HG02623 (cell line): ENCODE data around the gene TMEM30B.

ENCODE experiments used
- ATAC-seq: cut with Tn5 transposase; IDR thresholded peaks from one replicate; pipeline ENCODE4 v1.9.1; 2021; ENCODE audit warnings: moderate library complexity; ENCODE audit not compliant: unreplicated experiment

TMEM30B gene

DNA sequence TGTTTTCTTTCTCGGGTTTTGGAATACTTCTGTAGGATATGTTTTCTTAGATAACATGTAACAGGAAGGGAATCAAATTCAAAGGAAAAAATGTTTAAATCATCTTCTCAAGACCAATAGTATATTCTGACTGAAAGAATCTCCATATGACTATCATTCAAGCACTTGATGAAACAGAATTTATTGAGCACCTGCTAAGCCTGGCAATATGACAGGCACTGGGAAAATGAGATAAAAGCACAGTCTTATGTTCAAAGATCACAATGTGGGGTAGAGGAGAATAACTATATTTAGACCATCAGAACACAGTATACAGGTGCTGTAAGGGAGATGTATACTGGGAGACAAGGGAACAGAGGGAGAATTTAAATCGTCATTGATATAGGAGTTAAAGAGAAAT, 19.1 kb upstream of the TMEM30B start:
- no peak for ATAC-seq

DNA sequence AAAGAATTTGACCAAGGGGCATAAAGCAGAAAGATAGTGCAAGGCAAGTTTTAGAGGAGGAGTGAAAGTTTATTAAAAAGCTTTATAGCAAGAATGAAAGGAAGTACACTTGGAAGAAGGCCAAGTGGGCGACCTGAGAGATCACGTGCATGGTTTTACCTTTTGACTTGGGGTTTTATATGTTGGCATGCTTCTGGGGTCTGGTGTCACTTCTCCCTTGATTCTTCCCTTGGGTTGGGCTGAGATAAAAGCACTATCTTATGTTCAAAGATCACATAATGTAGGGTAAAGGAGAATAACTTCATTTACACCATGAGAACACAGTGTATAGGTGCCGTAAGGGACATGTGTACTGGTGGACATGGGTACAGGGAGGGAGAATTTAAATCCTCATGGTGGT, 17.7 kb upstream of the TMEM30B start:
- no peak for ATAC-seq

GRCh38 chr14:61297581-61297980, 16.4 kb upstream of the TMEM30B start:
- ATAC-seq, result no peak

DNA sequence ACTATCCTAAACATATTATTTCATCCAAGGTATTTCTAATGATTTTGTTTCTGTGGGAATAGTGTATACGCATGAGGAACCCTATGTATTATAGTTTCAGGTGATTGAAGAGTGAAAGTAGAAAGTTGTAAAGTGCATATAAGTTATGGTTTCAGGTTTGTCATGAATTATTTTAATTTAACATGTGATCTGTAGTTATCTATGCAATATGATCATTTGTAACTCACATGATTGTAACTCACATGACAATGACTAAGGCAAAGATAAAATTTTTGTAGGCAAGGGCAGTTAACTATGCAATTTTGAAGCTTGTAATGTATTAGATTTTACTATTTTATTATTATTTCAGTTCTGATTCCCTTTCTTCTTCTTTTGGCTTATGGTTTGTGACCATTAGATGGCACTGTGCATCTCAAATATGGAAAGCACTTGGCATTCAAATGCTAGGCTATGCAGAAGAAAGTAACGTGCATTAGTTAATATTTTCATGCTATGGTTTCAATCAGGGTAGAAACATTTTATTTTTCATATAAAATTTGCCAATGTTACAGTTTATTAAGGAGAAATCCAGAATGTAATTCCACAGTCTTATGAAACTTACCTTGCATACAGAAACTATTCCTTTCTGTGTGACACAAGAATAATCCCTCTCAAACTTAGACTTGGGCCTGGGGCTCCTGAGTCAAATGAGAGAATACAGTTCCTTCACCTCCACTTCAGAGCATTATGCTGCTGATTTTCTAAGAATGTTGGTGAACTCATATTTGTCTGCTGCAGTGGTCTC, 15.8 kb upstream of the TMEM30B start:
- ATAC-seq, result no peak

GRCh38 chr14:61296151-61296550, 15.0 kb upstream of the TMEM30B start:
- ATAC-seq, result no peak

GRCh38 chr14:61290701-61291100, 9.6 kb upstream of the TMEM30B start:
- ATAC-seq, result no peak

DNA sequence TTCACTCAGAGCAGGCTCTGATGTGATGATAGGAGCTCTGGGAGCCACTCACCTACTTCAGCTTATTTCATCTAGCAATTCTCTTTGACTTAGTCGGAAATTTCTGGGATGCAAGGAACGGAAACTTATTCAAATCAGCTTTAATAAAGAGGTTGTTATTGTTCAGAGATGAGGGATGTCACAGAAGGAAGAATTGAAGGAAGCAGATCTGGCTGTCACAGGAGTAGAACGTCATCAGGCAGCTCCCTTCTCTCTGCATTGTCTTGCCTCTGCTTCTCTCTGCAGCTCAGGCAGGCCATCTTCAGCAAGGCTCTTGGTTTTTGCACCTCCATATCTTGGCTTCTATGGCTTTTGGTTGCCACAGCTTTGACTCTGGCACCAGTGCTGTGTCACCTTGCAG, 7.6 kb upstream of the TMEM30B start:
- no peak for ATAC-seq

DNA sequence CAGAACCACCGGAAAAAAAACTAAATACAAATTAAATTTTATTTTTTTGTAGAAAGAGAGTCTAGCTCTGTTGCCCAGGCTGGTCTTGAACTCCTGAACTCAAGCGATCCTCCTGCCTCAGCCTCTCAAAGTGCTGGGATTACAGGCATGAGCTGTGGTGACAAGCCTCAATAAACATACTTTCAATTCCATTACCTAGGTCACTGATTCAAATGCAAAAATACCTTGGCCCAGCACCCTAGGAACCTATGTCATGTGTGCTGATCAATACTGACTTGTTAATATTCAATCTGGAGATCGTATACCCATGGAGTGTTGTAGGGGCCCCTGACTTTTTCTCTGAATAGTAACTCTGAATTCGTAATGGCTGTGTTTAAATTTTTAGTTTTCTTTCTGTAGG, 7.1 kb upstream of the TMEM30B start:
- no peak for ATAC-seq

DNA sequence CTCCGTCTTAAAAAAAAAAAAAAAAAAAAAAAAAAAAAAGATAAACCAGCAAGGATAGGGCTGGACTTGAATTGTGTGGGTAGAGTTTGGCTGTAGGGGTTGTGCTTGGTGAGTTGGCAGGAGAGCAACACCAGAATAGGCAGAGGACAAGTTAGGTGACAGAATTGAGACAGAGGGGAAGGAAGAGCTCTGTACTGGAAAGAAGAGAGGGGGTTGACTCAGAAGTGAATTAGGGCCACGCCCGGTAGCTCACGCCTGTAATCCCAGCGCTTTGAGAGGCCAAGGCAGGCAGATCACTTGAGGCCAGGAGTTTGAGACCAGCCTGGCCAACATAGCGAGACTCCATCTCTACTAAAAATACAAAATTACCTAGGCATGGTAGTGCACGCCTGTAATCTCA, 6.1 kb upstream of the TMEM30B start:
- ATAC-seq, result no peak

DNA sequence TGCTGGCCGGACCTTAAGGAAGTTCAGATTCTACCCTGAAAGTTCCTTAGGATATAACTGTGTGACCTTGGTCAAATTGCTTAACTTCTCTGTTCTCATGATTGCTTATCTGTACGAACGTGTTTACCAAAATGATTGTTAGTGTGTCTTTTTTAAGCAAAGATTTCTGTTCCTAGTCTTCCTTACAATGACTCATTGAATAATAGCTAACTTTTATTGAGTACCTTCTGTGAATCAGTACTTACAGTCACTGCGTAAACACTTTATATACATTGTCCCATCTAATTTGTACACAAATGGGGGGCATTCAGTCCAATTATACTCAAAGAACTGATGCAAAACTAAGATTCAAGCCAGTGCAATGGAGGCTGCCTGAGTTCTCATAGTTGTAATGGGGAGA, 4.2 kb upstream of the TMEM30B start:
- ATAC-seq, result no peak

GRCh38 chr14:61284001-61284400, 2.9 kb upstream of the TMEM30B start:
- ATAC-seq, result no peak

DNA sequence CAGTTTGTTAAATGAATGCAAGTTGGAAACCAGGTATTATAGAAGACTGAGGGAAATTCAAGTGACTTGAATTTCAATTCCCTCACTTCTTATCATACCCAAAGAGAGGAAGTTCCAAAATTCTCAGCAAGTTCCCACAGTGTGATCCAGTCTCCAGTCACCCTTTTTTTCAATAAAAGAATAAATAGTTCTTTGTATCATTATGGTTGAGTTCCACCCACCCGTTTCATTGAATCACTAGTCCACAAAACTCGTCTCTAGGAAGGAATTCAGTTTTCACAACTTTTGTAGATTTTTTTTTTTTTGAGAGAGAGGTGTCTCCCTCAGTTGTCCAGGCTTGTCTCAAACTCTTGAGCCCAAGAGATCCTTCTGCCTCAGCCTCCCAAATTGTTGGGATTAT, 1.6 kb upstream of the TMEM30B start:
- ATAC-seq, result no peak

DNA sequence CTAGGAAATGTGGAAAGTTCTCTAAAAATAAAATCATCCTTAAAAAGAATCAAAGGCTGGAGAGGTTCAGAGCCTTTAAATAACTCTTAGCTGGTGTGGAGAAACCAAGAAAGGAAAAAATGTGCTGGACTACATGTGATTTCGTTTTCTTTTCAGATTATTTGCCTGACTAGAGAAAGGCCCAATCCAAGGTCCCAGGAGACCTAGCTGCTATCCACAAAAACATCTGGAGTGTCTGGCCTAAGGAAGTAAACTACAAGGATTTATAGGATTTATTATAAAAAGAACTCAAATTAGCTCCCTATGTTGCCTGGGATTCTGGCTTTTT, 774 bp upstream of the TMEM30B start:
- ATAC-seq, result no peak

GRCh38 chr14:61280526-61281185, 482 bp downstream of the TMEM30B start:
- no peak for ATAC-seq

- no peak for ATAC-seq
These were observed 1.0 kb downstream of the TMEM30B start for GRCh38 chr14:61280092-61280525.

- no peak for ATAC-seq
These were observed 2.1 kb downstream of the TMEM30B start for GRCh38 chr14:61279082-61279481.

GRCh38 chr14:61277784-61278183, 3.4 kb downstream of the TMEM30B start:
- no peak for ATAC-seq

DNA sequence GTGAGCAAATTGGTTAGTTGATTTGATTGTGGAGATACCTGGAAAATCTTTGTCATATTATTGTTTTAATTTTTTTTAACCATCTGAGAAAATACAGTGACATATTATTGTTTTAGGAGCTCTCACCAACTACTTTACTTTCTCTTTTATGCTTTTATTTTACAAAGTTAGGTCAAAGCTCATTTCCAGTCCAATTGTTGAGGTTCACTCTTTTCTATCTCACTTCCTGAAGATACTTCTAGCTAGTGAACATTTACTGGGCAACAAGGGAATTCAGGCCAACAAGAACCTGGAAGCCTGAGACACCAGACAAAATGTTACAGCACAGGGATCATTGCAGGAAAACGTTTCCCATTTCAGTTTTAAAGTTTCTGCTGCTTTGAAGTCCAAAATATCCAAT, 3.9 kb downstream of the TMEM30B start:
- ATAC-seq, result no peak

DNA sequence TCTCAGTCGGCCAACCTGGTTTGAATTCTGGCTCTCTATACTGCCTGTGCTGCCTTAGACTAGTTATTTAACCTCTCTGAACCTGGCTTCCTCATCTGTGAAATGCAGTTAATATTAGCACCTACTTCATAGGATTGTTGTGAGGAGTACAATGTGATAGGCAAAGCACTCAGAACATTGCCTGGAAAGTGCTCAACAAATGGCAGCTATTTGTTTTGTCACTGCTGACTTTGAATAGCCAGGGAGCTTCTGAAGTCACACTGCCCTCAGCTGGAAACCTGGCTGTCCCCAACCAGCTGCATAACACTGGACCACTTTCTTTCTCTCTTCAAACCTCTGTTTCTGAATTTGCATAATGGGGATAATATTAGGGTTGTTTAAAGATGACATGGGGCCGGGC, 9.6 kb downstream of the TMEM30B start:
- ATAC-seq, result no peak

GRCh38 chr14:61270714-61271113, 10.4 kb downstream of the TMEM30B start:
- no peak for ATAC-seq

DNA sequence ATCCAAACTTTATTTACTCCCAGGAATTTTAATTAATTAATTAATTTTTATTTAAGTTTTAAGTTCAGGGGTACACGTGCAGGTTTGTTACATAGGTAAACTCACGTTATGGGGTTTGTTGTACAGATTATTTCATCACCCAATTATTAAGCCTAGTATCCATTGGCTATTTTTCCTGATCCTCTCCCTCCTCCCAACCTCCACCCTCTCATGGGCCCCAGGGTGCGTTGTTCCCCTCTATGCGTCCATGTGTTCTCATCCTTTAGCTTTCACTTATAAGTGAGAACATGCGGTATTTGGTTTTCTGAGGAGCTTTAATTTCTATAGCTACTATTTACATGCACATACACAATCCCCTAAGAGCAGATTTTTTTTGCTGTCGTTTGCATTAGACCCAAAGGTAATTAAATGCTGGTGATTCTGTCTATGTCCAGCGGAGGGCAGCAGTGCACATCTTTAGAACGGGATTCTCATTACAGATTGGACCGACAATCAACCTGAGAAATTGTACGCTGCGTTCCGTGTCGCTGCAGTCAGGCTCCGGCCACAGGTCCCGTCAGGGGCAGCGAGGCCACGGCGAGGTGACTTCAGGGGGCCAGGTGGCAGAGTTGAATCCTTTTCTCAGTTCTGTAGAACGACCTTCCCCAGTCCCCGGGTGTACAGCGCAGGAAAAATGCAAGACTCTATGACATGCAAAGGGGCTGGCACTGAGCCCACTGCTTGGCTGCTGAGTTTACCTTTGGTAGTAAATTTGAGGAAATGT, 11.6 kb downstream of the TMEM30B start:
- peak; percentile 86 for ATAC-seq

- ATAC-seq, result no peak
These were observed 12.3 kb downstream of the TMEM30B start for GRCh38 chr14:61268812-61269211.
